ENCODE data around the gene CCDC177.

The CCDC177 gene

GRCh38 chr14:69574263-69574953 is at the start of gene CCDC177:
Gene CCDC177, minus strand, starts transcription at chr14:69574871. Its CDS starts 1,249 bp downstream, at chr14:69573622.
- peak; percentile 81 for DNase-seq

- no peak for DNase-seq
Measured at GRCh38 chr14:69624136-69624535, 49.5 kb upstream of the CCDC177 start.

DNA sequence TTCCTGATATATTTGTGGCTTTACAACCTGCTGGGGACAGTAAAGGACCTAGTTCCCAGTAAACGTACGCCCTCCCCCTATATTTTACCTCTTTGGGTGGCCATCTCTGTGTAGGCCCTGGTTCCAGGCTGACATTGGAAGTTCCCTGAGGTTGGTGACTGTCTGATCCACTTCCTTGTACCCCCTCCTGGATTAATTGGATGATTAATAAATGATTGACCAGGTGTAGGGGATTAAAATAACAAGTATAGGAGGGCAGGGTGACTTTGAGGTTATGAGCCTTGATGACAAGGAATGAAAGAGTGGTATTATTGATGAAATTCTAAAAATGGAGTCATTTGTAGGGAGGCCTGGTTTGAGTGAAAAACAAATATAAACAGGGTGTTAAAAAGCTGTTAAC is 46.3 kb upstream of the CCDC177 start:
- DNase-seq: no peak

DNA sequence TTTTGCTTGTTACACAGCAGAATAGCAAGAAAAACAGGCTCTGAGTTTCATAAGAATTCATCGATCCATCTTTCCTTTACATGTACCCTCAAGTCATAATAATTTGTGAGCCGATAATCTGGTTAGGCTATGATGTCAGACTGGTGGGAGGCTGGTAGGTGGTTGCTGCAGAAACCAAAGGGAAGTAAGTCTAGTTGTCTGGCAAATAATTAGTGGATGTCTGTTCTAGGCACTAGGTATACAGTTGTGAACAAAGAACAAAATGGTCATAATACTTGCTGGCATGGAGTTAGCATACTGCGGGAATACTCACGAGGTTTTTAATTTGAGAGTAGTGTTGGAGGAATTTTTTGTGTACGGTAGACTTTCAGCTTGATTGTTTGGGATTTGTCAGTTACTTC is 45.5 kb upstream of the CCDC177 start:
- no peak for DNase-seq

DNA sequence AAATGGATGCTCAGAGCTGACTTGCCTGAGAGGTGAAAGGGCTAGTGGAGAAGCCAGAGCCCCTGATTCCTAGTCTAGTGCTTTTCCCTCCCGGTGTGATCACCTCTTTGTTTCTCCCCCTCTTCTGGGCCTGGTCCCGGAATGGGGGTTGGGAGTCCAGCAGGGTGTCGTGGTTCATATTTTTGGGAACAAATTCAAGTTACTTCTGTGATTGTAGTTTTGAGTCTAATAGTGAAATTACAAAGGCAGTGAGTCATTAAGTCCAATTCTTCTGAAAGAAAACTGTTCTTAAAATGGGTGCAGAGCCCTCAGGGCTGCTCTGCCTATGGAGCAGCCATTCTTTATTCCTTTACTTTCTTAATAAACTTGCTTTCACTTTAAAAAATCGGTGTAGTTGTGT is 44.3 kb upstream of the CCDC177 start:
- DNase-seq: no peak

GRCh38 chr14:69617796-69618195 is 43.1 kb upstream of the CCDC177 start:
- DNase-seq: no peak

DNA sequence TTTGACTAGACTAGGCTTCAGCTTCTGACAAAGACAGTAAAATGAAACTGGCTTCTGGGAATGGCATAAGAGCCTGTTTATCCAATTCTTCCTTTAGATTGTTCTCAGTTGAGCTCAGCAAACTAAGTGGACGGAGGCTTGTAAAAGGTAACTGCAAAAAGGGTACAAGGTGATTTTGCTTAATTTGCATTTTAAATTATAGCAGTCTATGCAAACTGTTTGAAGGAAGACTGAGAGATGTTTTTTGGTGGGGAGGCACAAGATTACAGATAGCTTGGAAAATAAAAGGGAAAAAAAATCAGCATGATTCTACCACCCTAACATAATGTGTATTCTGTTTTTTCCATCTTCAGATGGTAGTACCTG is 41.7 kb upstream of the CCDC177 start:
- no peak for DNase-seq

- peak; percentile 16 for DNase-seq
Measured at GRCh38 chr14:69615496-69616407, 41.1 kb upstream of the CCDC177 start.

DNA sequence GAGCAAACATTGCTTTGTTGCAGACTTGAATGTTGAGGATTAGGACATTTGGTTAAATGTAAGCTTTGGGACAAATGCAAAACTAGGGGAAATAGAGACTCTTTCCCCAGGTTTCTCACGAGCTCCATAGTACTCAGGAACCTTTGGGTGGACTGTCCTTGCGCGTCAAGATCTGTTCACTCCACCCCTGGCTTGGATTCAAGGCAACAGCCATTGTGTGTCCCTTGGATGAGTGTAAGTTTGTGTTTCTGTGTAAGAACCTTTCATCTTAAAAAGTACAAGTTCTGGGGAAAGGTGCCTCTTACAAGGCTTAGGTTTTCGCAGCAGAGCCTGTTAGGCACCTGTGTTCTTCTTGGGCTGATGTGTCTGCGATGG is 40.4 kb upstream of the CCDC177 start:
- no peak for DNase-seq

GRCh38 chr14:69614592-69614991 is 39.9 kb upstream of the CCDC177 start:
- DNase-seq: no peak

- DNase-seq: no peak
Measured at GRCh38 chr14:69613312-69614073, 38.8 kb upstream of the CCDC177 start.

- no peak for DNase-seq
Measured at GRCh38 chr14:69612783-69613130, 38.1 kb upstream of the CCDC177 start.

DNA sequence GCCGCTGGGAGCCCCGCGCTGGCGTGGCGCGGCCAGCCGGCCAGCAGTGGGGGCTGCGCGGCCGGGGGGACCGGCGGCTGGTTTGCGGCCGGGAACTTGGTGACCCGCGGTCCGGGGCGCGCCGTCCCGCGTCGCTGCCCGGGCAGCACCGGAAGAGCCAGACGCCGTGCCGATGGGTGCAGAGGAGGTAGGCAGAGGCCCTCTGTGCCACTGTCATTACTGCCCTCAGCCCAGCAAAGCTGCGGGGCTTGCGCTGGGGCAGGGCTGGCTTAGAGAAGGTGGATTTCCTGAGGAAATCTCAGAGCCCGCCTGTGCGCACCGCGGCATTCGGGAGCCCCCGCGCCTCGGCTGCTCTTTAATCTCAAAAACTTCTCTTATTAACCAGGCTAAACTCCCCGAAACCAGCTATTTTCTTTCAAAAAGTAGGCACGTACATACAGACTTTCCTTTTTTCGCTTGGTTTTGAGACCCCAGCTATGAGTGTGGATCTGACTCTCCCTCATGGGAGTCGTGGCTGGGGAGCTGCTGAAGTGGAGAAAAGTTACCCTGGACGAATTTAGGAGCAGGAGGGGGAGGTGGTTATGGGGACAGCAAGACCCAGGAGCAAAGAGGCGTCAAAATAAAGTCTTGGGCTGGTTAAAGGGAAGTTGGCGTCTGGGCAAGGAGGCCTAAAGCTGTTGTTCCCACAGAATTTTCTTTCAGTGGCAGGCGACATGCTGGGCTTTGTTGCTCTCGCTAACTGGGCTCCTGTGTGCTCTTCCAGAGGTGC is 37.5 kb upstream of the CCDC177 start:
- peak; percentile 18 for DNase-seq

- peak; percentile 90 for DNase-seq
Measured at GRCh38 chr14:69611172-69612013, 36.7 kb upstream of the CCDC177 start, which contains the start of gene SUSD6. Gene SUSD6, plus strand, starts transcription at chr14:69611596. Its CDS starts 46,997 bp downstream, at chr14:69658593.

DNA sequence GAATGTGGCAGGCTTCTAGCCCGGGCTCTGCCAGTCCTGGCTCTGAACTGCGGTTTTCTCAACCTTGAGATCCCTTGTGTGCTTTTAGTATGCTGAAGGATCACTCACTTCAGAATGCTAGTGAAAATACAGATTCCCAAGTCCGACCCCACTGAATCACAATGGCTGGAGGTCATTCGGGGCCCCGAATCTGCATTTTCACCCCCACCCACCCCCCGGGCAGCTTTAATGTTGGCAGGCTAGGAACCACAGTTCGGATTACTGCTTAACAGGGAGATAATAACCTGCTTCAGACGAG is 36.2 kb upstream of the CCDC177 start:
- no peak for DNase-seq

DNA sequence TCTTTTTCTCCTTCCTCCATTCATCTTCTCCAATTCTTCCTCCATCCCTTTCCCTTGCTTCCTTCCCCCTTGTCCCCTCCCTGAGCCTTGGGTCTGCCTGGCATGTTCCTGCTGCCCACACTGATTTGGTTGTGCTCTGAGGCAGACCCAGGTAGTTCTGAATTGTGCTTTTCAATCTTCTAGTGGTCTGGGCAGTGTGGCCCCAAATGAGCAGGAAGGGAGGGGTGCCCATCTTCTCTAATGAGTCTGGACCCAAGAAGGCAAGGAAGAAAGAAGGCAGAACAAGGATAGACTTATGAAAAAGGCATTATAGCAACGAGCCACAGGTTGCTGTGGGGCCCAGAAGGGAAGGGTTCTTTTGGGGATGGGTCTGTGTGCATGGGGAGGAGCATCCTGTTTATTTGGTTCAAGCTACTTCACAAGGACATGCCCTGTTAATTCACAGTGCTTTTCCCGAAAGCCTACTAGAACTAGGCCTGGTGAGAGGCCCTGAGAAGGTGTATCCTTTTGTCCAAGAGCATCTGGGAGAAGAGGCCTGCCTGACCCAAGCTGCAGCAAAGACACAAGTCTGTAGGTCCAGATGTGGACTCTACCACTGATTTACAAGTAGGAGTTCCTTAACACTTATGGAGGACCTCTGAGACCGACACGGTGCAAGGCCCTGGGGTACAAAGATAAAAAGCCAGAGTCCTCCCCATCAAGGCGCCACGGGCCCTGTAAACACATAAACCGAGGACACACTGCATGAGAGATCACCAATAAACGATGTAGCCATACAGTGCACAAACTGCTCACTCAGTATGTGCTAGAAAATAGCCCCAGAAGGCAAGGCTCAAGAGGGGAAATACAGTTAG is 35.6 kb upstream of the CCDC177 start:
- no peak for DNase-seq

GRCh38 chr14:69606258-69607184 is 31.9 kb upstream of the CCDC177 start:
- DNase-seq: no peak

DNA sequence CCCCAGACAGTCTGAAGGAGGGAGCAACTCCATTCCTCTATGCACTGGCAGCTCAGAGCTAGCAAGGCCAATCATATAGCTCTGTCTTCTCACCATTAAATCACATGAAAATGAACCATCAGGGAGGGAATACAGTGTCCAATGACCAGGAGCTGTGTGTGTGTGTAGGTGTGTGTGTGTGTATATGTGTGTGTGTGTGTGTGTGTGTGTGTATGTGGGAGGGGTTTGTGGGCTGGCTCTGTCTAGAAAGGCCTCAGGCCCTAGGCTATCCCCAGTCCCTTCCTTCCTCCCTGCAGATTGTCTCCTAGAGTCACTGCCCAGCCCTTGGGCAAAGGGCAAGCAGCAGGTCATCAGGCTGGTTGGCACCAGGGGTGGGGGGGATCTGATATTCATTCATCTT is 31.1 kb upstream of the CCDC177 start:
- DNase-seq: no peak

DNA sequence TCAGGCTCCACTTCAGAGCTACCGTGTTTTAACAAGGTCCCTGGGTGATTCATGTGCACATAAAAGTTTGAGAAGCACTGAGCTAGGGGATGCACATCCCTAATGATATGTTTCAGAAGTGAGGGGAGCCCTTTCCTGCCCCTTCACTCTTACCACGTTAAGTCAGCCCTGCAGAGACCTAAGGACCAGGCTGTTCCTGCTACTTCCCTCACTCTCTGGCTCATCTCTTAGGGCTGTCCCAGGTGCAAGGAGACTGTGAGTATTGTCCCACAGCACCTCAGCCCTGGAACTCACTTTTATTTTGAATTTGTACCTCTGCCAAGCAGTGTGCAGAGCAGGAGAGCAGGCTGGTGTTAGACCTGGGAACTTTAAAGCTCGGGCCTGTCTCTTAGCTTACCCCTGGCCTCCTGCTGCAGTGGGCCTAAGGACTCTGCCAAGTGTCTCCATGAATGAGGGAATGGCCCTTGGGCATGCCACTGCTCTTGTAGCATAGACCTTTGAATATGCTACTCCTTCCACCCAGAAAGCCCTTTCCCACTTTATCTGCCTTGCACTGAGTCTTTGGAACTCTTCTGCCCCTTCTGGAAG is 25.7 kb upstream of the CCDC177 start:
- no peak for DNase-seq
